H1 (cell line): ENCODE data around the gene WNT9B.

Source experiments
- CHD1 ChIP-seq: IDR thresholded peaks from 2 replicates; pipeline ENCODE4 v1.6.1; 2012; ENCODE audit warnings: low read depth, low read length, improper control_type of control experiment
- CHD2 ChIP-seq: IDR thresholded peaks from 2 replicates; pipeline ENCODE4 v1.6.1; 2012; ENCODE audit warnings: low read length, improper control_type of control experiment
- EZH2 ChIP-seq: fragments of 200-600 bp; sonication (generic); IDR thresholded peaks from 2 replicates; pipeline ENCODE4 v1.7.1; 2012; ENCODE audit warnings: low read depth, mild to moderate bottlenecking, moderate library complexity, low read length, inconsistent platforms; ENCODE audit not compliant: severe bottlenecking
- HDAC6 ChIP-seq: IDR thresholded peaks from one replicate; pipeline ENCODE4 v1.7.1; 2012; ENCODE audit warnings: low read depth, mild to moderate bottlenecking, inconsistent platforms, low read length, moderate library complexity
- JUN ChIP-seq: IDR thresholded peaks from 2 replicates; pipeline ENCODE4 v1.6.1; 2011; ENCODE audit warnings: low read depth, mild to moderate bottlenecking, improper control_type of control experiment, low read length
- JUND ChIP-seq: IDR thresholded peaks from 2 replicates; pipeline ENCODE4 v1.6.1; 2011; ENCODE audit warnings: mild to moderate bottlenecking, improper control_type of control experiment, low read length
- POLR2A ChIP-seq, 2 experiments: IDR thresholded peaks; 1 replicate in 1 of 2; 2 replicates in 1 of 2; pipeline ENCODE4 v1.6.1; 2011; ENCODE audit warnings: low read depth in 2 of 2, low read length in 2 of 2, mild to moderate bottlenecking in 2 of 2; ENCODE audit errors: control extremely low read depth in 1 of 2
- POLR2AphosphoS5 ChIP-seq: IDR thresholded peaks from 2 replicates; pipeline ENCODE4 v1.6.1; 2011; ENCODE audit warnings: low read depth, low read length
- RBBP5 ChIP-seq: IDR thresholded peaks from 2 replicates; pipeline ENCODE4 v1.7.1; 2012; ENCODE audit warnings: low read depth, mild to moderate bottlenecking, inconsistent platforms, low read length, moderate library complexity, borderline replicate concordance
- RFX5 ChIP-seq: IDR thresholded peaks from 2 replicates; pipeline ENCODE4 v1.6.1; 2011; ENCODE audit warnings: low read depth, low read length, improper control_type of control experiment, borderline replicate concordance
- TEAD4 ChIP-seq: IDR thresholded peaks from 2 replicates; pipeline ENCODE4 v1.6.1; 2012; ENCODE audit warnings: low read depth, low read length, inconsistent platforms, mixed read lengths
- TF ChIP-seq, protein P1 (sequence below), 3 experiments: IDR thresholded peaks; 1 replicate in 2 of 3; 2 replicates in 1 of 3; pipeline versions ENCODE4 v1.5.1 to v1.6.1; 2011; ENCODE audit warnings: low read length in 3 of 3, mild to moderate bottlenecking in 3 of 3, inconsistent platforms in 2 of 3, low read depth in 1 of 3, moderate library complexity in 1 of 3; ENCODE audit not compliant: insufficient read depth in 1 of 3; ENCODE audit errors: control extremely low read depth in 1 of 3

DNA sequence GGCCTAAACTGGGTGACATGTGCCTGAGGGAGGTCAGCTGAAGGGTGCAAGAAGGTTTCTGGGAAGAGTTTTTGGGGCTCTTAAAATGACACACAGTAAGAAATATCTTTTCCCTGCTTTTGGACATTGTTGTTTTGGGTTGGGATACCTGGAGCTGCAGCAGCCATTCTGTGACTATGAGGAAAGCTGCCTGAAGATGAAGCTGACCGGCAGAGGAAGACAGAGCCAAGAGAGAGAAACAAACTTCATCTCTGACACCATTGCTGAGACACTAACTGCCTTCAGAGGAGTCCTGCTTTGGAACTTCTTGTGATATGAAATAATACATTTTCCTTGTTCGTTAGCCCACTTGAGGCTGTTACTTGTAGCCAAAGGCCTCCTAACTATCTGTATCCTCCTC, 24.1 kb upstream of the WNT9B start:
- no peak for TF ChIP-seq RFX5
- TF ChIP-seq, protein P1, sequence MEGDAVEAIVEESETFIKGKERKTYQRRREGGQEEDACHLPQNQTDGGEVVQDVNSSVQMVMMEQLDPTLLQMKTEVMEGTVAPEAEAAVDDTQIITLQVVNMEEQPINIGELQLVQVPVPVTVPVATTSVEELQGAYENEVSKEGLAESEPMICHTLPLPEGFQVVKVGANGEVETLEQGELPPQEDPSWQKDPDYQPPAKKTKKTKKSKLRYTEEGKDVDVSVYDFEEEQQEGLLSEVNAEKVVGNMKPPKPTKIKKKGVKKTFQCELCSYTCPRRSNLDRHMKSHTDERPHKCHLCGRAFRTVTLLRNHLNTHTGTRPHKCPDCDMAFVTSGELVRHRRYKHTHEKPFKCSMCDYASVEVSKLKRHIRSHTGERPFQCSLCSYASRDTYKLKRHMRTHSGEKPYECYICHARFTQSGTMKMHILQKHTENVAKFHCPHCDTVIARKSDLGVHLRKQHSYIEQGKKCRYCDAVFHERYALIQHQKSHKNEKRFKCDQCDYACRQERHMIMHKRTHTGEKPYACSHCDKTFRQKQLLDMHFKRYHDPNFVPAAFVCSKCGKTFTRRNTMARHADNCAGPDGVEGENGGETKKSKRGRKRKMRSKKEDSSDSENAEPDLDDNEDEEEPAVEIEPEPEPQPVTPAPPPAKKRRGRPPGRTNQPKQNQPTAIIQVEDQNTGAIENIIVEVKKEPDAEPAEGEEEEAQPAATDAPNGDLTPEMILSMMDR (IDR thresholded peaks at IDR 0.05; ENCODE audit: control extremely low read depth in 1 of 3, insufficient read depth in 1 of 3, low read depth in 1 of 3, low read length in 3 of 3): no peak
- TF ChIP-seq CHD1: no peak
- TF ChIP-seq RBBP5: no peak
- TF ChIP-seq POLR2A (IDR thresholded peaks at IDR 0.05; ENCODE audit: control extremely low read depth in 1 of 2, low read depth in 2 of 2, low read length in 2 of 2): no peak
- no peak for TF ChIP-seq POLR2AphosphoS5
- no peak for TF ChIP-seq EZH2
- TF ChIP-seq CHD2: no peak
- TF ChIP-seq HDAC6: no peak
- no peak for TF ChIP-seq JUND
- no peak for TF ChIP-seq JUN
- no peak for TF ChIP-seq TEAD4
